H9 (cell line): Measurements from ENCODE around the gene SCN1B. TPM values are rescaled to one million over a fixed set of nuclear protein-coding genes. Genes with fewer than 3 reads are reported as not detected.

Source experiments
- DNase-seq: peaks from one replicate; pipeline ENCODE4 v3.0.0-alpha.2; 2017
- H2AFZ ChIP-seq: one replicate; pipeline ENCODE4 v1.6.1; 2013; ENCODE audit warnings: mild to moderate bottlenecking, low read length, control low read depth, moderate library complexity
- H2AK5ac ChIP-seq: 2 replicates; pipeline ENCODE4 v1.6.1; 2013; ENCODE audit warnings: low read length, control low read depth, mixed read lengths; ENCODE audit not compliant: insufficient read length
- H2BK120ac ChIP-seq: one replicate; pipeline ENCODE4 v1.6.1; 2013; ENCODE audit warnings: low read depth, mild to moderate bottlenecking, low read length, control low read depth, inconsistent platforms; ENCODE audit not compliant: poor library complexity, severe bottlenecking
- H2BK12ac ChIP-seq: 2 replicates; pipeline ENCODE4 v1.6.1; 2013; ENCODE audit warnings: low read length, control low read depth, mixed read lengths, low read depth; ENCODE audit not compliant: insufficient read length
- H2BK15ac ChIP-seq: 2 replicates; pipeline ENCODE4 v1.6.1; 2013; ENCODE audit warnings: low read depth, low read length, control low read depth
- H2BK20ac ChIP-seq: one replicate; pipeline ENCODE4 v1.6.1; 2013; ENCODE audit warnings: low read depth, mild to moderate bottlenecking, low read length, control low read depth, inconsistent platforms; ENCODE audit not compliant: poor library complexity, severe bottlenecking
- H2BK5ac ChIP-seq: 2 replicates; pipeline ENCODE4 v1.6.1; 2013; ENCODE audit warnings: low read length, control low read depth, mixed read lengths; ENCODE audit not compliant: insufficient read length
- H3K14ac ChIP-seq: 2 replicates; pipeline ENCODE4 v1.6.1; 2013; ENCODE audit warnings: low read length, control low read depth; ENCODE audit not compliant: insufficient read depth
- H3K18ac ChIP-seq: 2 replicates; pipeline ENCODE4 v1.6.1; 2013; ENCODE audit warnings: low read depth, mild to moderate bottlenecking, mixed read lengths, low read length, control low read depth; ENCODE audit not compliant: insufficient read length
- H3K23ac ChIP-seq: 2 replicates; pipeline ENCODE4 v1.6.1; 2013; ENCODE audit warnings: low read length, control low read depth, mixed read lengths, low read depth; ENCODE audit not compliant: insufficient read length
- H3K23me2 ChIP-seq: 2 replicates; pipeline ENCODE4 v1.6.1; 2013; ENCODE audit warnings: low read depth, mild to moderate bottlenecking, mixed read lengths, low read length, control low read depth; ENCODE audit not compliant: insufficient read length, poor library complexity, severe bottlenecking
- H3K27ac ChIP-seq: 2 replicates; pipeline ENCODE4 v1.5.1; 2013; ENCODE audit warnings: low read length, control low read depth, mixed read lengths, low read depth; ENCODE audit not compliant: insufficient read length
- H3K27me3 ChIP-seq: 2 replicates; pipeline ENCODE4 v1.6.1; 2013; ENCODE audit warnings: low read length, control low read depth, inconsistent platforms; ENCODE audit not compliant: insufficient read depth
- H3K4ac ChIP-seq: 2 replicates; pipeline ENCODE4 v1.6.1; 2013; ENCODE audit warnings: low read depth, mild to moderate bottlenecking, control low read depth, inconsistent platforms, low read length, moderate library complexity
- H3K4me1 ChIP-seq: 2 replicates; pipeline ENCODE4 v1.6.1; 2013; ENCODE audit warnings: low read length, control low read depth, inconsistent platforms; ENCODE audit not compliant: insufficient read depth
- H3K4me2 ChIP-seq: 2 replicates; pipeline ENCODE4 v1.6.1; 2013; ENCODE audit warnings: low read length, control low read depth, mixed read lengths; ENCODE audit not compliant: insufficient read length, insufficient read depth
- H3K56ac ChIP-seq: 2 replicates; pipeline ENCODE4 v1.6.1; 2013; ENCODE audit warnings: low read depth, mild to moderate bottlenecking, mixed read lengths, low read length, control low read depth; ENCODE audit not compliant: insufficient read length
- H3K79me1 ChIP-seq: 2 replicates; pipeline ENCODE4 v1.6.1; 2013; ENCODE audit warnings: low read depth, mild to moderate bottlenecking, moderate library complexity, low read length, control low read depth, inconsistent platforms; ENCODE audit not compliant: insufficient read depth, poor library complexity, severe bottlenecking
- H3K79me2 ChIP-seq: 2 replicates; pipeline ENCODE4 v1.6.1; 2013; ENCODE audit warnings: low read length, control low read depth, inconsistent platforms; ENCODE audit not compliant: insufficient read depth
- H3K9ac ChIP-seq: 2 replicates; pipeline ENCODE4 v1.6.1; 2013; ENCODE audit warnings: low read length, control low read depth, mixed read lengths; ENCODE audit not compliant: insufficient read length; ENCODE audit errors: extremely low read depth
- H3K9me3 ChIP-seq: one replicate; pipeline ENCODE4 v1.6.1; 2013; ENCODE audit warnings: low read depth, low read length, inconsistent platforms; ENCODE audit not compliant: control insufficient read depth
- H3T11ph ChIP-seq: one replicate; pipeline ENCODE4 v1.6.1; 2013; ENCODE audit warnings: mild to moderate bottlenecking, low read length, control low read depth, inconsistent platforms
- H4K20me1 ChIP-seq: one replicate; pipeline ENCODE4 v1.6.1; 2013; ENCODE audit not compliant: control insufficient read depth, insufficient read length, insufficient read depth
- H4K5ac ChIP-seq: 2 replicates; pipeline ENCODE4 v1.6.1; 2013; ENCODE audit warnings: low read depth, mild to moderate bottlenecking, mixed read lengths, low read length, control low read depth; ENCODE audit not compliant: insufficient read length
- H4K8ac ChIP-seq: replicated peaks from 2 replicates; pipeline ENCODE4 v1.6.1; 2013; ENCODE audit warnings: low read length, control low read depth, mixed read lengths, low read depth; ENCODE audit not compliant: insufficient read length
- H4K91ac ChIP-seq: 2 replicates; pipeline ENCODE4 v1.6.1; 2013; ENCODE audit warnings: low read depth, mild to moderate bottlenecking, moderate library complexity, mixed read lengths, low read length, control low read depth; ENCODE audit not compliant: insufficient read length
- H3K27ac Mint-ChIP-seq, 3 experiments: 2 replicates in 2 of 3; 3 replicates in 1 of 3; pipeline ENCODE4 v1.8.0; 2020 to 2021; ENCODE audit warnings: mixed read lengths in 3 of 3, mild to moderate bottlenecking in 1 of 3, moderate library complexity in 1 of 3
- H3K27me3 Mint-ChIP-seq: 2 replicates; pipeline ENCODE4 v1.8.0; 2021; ENCODE audit warnings: low read depth, mild to moderate bottlenecking, moderate library complexity, mixed read lengths
- H3K36me3 Mint-ChIP-seq, 3 experiments: 2 replicates in 2 of 3; 3 replicates in 1 of 3; pipeline ENCODE4 v1.8.0; 2020 to 2021; ENCODE audit warnings: low read depth in 3 of 3, mixed read lengths in 3 of 3; ENCODE audit not compliant: insufficient read depth in 1 of 3
- H3K4me1 Mint-ChIP-seq, 2 experiments: 2 replicates each; pipeline ENCODE4 v1.8.0; 2020; ENCODE audit warnings: mixed read lengths in 2 of 2
- H3K4me3 Mint-ChIP-seq, 2 experiments: 2 replicates in 1 of 2; 3 replicates in 1 of 2; pipeline ENCODE4 v1.8.0; 2020 to 2021; ENCODE audit warnings: mild to moderate bottlenecking in 2 of 2, mixed read lengths in 2 of 2, moderate library complexity in 1 of 2
- H3K9me3 Mint-ChIP-seq, 2 experiments: 2 replicates in 1 of 2; 3 replicates in 1 of 2; pipeline ENCODE4 v1.8.0; 2020; ENCODE audit warnings: mild to moderate bottlenecking in 2 of 2, mixed read lengths in 2 of 2, moderate library complexity in 1 of 2
- WGBS: extraction: QIAGEN DNeasy Blood & Tissue Kit; methylation state at CpG from one replicate; pipeline ENCODE4 v1.1.7; 2013; ENCODE audit warnings: missing lambda C conversion rate, low lambda C conversion rate, mixed read lengths; ENCODE audit not compliant: insufficient read length; ENCODE audit errors: extremely low coverage; 5-methylcytosine and 5-hydroxymethylcytosine counted together
- total RNA-seq: library from RNA; stranded (reverse); gene quantifications from 2 replicates; pipeline ENCODE4 v1.2.1, GENCODE V29; 2021
- TF ChIP-seq, protein P1 (sequence below): fragments of 200-600 bp; sonication (generic); conservative IDR thresholded peaks from 3 replicates; pipeline ENCODE4 v1.8.0; 2021; ENCODE audit warnings: antibody characterized with exemption, mild to moderate bottlenecking

Gene SCN1B
- total RNA-seq, 1 experiment from 2014 or later, result 3.8 TPM

GRCh38 chr19:35059006-35059798, 28.9 kb downstream of the SCN1B start:
- no peaks in the 10 kb centered on the region for H4K20me1 ChIP-seq
- no peak overlapping the region for H4K91ac ChIP-seq
- no peaks in the 10 kb centered on the region for H3K9me3 ChIP-seq
- no peak overlapping the region for H3K4ac ChIP-seq
- no peaks in the 10 kb centered on the region for H3K27me3 ChIP-seq
- H2AK5ac ChIP-seq, result no peak overlapping the region
- H2BK12ac ChIP-seq, result no peak overlapping the region
- H3K36me3 Mint-ChIP-seq, result no peaks in the 10 kb centered on the region
- H4K8ac ChIP-seq, result no peak overlapping the region
- H4K5ac ChIP-seq, result no peak overlapping the region
- no peak overlapping the region for H3T11ph ChIP-seq
- no peak overlapping the region for H3K56ac ChIP-seq
- H3K79me1 ChIP-seq, result no peaks in the 10 kb centered on the region
- H2AFZ ChIP-seq, result no peak overlapping the region
- H3K23me2 ChIP-seq, result no peaks in the 10 kb centered on the region
- TF ChIP-seq, protein P1, sequence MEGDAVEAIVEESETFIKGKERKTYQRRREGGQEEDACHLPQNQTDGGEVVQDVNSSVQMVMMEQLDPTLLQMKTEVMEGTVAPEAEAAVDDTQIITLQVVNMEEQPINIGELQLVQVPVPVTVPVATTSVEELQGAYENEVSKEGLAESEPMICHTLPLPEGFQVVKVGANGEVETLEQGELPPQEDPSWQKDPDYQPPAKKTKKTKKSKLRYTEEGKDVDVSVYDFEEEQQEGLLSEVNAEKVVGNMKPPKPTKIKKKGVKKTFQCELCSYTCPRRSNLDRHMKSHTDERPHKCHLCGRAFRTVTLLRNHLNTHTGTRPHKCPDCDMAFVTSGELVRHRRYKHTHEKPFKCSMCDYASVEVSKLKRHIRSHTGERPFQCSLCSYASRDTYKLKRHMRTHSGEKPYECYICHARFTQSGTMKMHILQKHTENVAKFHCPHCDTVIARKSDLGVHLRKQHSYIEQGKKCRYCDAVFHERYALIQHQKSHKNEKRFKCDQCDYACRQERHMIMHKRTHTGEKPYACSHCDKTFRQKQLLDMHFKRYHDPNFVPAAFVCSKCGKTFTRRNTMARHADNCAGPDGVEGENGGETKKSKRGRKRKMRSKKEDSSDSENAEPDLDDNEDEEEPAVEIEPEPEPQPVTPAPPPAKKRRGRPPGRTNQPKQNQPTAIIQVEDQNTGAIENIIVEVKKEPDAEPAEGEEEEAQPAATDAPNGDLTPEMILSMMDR, result no peak
- no peak overlapping the region for H3K4me3 Mint-ChIP-seq
- H3K4me1 Mint-ChIP-seq, result peaks cover 20 to 22% of the 10 kb centered on the region in 2 experiments
- no peak overlapping the region for H3K14ac ChIP-seq
- peak overlapping the region in 1 of 3 experiments; percentile 63; a peak in 2 of 7 replicates for H3K27ac Mint-ChIP-seq
- no peak overlapping the region for H3K4me2 ChIP-seq
- no peaks in the 10 kb centered on the region for H3K79me2 ChIP-seq
- no peaks in the 10 kb centered on the region for H3K9me3 Mint-ChIP-seq
- no peak overlapping the region for H2BK5ac ChIP-seq
- H3K23ac ChIP-seq, result no peak overlapping the region
- no peak for DNase-seq
- no peaks in the 10 kb centered on the region for H3K4me1 ChIP-seq
- H2BK15ac ChIP-seq, result no peak overlapping the region
- no peak overlapping the region for H2BK20ac ChIP-seq
- no peak overlapping the region for H3K9ac ChIP-seq
- no CpG with 5 or more reads among the region's 26 CpGs for WGBS
- H2BK120ac ChIP-seq, result no peak overlapping the region
- H3K27me3 Mint-ChIP-seq, result peaks cover 26% of the 10 kb centered on the region
- no peak overlapping the region for H3K27ac ChIP-seq
- H3K18ac ChIP-seq, result no peak overlapping the region
